Measurements from ENCODE around the gene BCL11B.

DNA sequence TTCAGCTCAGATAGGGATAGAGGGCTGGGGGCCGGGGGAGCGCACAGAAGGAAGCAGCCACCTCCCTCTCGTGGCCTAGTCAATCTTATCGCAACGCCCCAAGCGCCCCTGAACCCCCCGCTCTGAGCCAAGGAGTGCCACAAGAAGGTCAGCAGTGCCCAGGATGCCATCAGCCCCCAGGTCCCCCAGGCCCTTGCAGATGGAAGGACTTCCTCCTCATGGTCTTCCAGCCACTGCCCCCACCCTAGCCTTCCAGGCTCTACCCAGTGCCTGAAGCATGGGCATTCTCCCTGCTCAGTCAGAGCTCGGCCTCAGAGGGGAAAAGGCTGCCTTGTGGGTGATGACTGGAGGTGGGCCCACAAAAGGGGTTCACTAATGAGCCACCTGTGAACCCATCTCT lies 68.2 kb downstream of the BCL11B start:
- TF ChIP-seq CTCF (IDR thresholded peaks at IDR 0.05; ENCODE audit: low read depth, low read length, missing input control) = no peak
- no peak for TF ChIP-seq RAD21 (IDR thresholded peaks at IDR 0.05)
- TF ChIP-seq REST (IDR thresholded peaks at IDR 0.05) = no peak
- no peak for TF ChIP-seq ZBTB33 (IDR thresholded peaks at IDR 0.05)
- no peak for TF ChIP-seq RXRA (IDR thresholded peaks at IDR 0.05)
- TF ChIP-seq EGR1 (IDR thresholded peaks at IDR 0.05; ENCODE audit: low read depth in 2 of 2) = no peak
- TF ChIP-seq GABPA (IDR thresholded peaks at IDR 0.05 in 1 of 2, conservative IDR thresholded peaks at IDR 0.05 in 1 of 2) = no peak
- TF ChIP-seq, protein P1, sequence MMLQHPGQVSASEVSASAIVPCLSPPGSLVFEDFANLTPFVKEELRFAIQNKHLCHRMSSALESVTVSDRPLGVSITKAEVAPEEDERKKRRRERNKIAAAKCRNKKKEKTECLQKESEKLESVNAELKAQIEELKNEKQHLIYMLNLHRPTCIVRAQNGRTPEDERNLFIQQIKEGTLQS (IDR thresholded peaks at IDR 0.05) = no peak
- TF ChIP-seq, protein P2, sequence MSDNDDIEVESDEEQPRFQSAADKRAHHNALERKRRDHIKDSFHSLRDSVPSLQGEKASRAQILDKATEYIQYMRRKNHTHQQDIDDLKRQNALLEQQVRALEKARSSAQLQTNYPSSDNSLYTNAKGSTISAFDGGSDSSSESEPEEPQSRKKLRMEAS (IDR thresholded peaks at IDR 0.05) = no peak
- TF ChIP-seq TAF1 (conservative IDR thresholded peaks at IDR 0.05) = no peak
- TF ChIP-seq JUND (IDR thresholded peaks at IDR 0.05) = no peak
- no peak for TF ChIP-seq HNF4A (conservative IDR thresholded peaks at IDR 0.05)
- TF ChIP-seq YY1 (IDR thresholded peaks at IDR 0.05) = no peak

All from liver (tissue), 3 donors.